ENCODE data around the gene SPEM2.

Gene SPEM2

DNA sequence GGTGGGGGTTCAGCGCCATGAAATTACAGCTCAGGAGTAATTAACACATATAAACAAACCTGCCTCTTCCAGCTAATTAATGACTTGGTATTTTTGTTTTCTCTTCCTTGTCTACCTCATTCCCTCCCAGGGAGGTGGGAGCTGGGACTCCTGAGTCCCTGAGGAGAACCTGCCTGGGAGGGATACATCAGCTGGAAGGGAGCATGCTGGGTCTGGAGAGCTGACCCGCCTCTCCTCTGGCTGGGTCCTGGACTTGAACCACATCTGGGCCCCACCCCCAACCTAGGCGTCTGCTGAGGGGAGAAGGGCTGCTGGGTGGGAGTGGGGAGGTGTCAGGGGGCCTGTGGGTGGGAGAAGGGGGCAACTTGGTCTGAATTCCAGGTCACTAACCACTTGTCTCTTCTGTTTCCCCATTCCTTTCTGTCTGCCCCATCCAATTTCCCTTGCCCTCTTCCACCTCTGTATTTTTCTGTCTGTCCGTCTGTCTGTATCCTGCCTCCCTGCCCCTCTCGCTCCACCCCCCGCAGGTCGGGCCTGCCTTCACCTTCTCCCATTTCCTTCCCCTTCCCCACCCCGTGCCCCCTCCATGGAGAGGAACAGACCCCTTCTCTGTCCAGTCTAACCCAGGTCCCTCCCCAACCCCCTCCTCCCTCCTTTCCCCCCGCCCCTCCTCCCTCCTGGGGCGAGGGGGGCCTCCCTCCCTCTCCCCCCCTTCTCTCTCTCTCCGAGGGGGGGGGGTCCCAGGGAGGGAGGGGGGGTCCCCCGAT, 17.7 kb upstream of the SPEM2 start, which contains the start of gene NLGN2:
NLGN2 (plus strand) TSS at position 361 of the 767 bp plus-strand sequence. CDS start 411 bp downstream, outside the sequence.
- peak within 1 kb of the TSS; percentile 6 for H3K4me3 Mint-ChIP-seq
- H3K9me3 Mint-ChIP-seq = no peaks in the 10 kb centered on the region
- peaks cover 19% of the 10 kb centered on the region for H3K4me1 Mint-ChIP-seq
- CTCF ChIA-PET = interaction anchor here (0.8 to 1.3 kb wide), 2 partner anchors 71 to 80 kb away, joined by 3 to 4 read pairs; partner anchors contain the start of gene ACAP1
- DNase-seq = no peak
- H3K27me3 Mint-ChIP-seq = peaks cover 64% of the 10 kb centered on the region
- peaks cover 1% of the 10 kb centered on the region for H3K36me3 Mint-ChIP-seq
- H3K27ac Mint-ChIP-seq = no peak within 1 kb of the TSS

DNA sequence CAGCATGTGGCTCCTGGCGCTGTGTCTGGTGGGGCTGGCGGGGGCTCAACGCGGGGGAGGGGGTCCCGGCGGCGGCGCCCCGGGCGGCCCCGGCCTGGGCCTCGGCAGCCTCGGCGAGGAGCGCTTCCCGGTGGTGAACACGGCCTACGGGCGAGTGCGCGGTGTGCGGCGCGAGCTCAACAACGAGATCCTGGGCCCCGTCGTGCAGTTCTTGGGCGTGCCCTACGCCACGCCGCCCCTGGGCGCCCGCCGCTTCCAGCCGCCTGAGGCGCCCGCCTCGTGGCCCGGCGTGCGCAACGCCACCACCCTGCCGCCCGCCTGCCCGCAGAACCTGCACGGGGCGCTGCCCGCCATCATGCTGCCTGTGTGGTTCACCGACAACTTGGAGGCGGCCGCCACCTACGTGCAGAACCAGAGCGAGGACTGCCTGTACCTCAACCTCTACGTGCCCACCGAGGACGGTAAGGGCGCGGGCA, 17.1 kb upstream of the SPEM2 start:
- H3K9me3 Mint-ChIP-seq = no peaks in the 10 kb centered on the region
- DNase-seq = peak; percentile 58
- CTCF ChIA-PET = interaction anchor here (0.9 kb wide), 1 partner anchor 10 kb away, joined by 3 read pairs; no protein-coding TSS in a partner anchor

GRCh38 chr17:7408863-7409262, 16.6 kb upstream of the SPEM2 start:
- Mint-ChIP-seq H3K27me3 (peaks cover 71% of the 10 kb centered on the region), H3K36me3 (peaks cover 1% of the 10 kb centered on the region), H3K4me1 (peaks cover 12% of the 10 kb centered on the region), H3K27ac (no peak overlapping the region), H3K9me3 (no peaks in the 10 kb centered on the region), H3K4me3 (no peak overlapping the region)
- CTCF ChIA-PET = interaction anchor here (0.9 kb wide), 1 partner anchor 11 kb away, joined by 3 read pairs; no protein-coding TSS in a partner anchor
- no peak for DNase-seq

More for the DNA sequence above, 17.1 kb upstream of the SPEM2 start:
- Mint-ChIP-seq H3K4me3 (no peak overlapping the region), H3K27me3 (peaks cover 70% of the 10 kb centered on the region), H3K4me1 (peaks cover 13% of the 10 kb centered on the region), H3K36me3 (peaks cover 1% of the 10 kb centered on the region), H3K27ac (no peak overlapping the region)

DNA sequence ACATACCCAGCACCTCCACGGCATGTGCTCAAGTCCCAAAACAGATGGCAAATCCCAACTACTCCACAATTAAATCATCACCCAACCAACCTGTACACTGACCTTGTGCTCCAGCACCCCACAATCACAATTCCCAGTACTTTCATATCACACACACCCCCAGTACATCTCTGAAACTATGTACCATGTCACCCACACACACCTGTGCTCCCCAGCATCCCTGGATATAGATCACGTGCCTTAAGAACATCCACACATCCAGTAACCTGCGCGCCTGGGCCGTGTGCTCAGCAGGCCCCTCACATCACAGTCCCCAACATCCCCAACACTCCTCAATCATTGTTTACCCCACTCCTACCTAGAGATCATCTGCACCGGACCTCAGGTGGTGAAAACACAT, 15.7 kb upstream of the SPEM2 start:
- CTCF ChIA-PET = no interaction called here
- DNase-seq = no peak
- Mint-ChIP-seq H3K27ac (no peak overlapping the region), H3K9me3 (no peaks in the 10 kb centered on the region), H3K4me3 (no peak overlapping the region), H3K4me1 (peaks cover 12% of the 10 kb centered on the region), H3K27me3 (peaks cover 63% of the 10 kb centered on the region), H3K36me3 (no peaks in the 10 kb centered on the region)

DNA sequence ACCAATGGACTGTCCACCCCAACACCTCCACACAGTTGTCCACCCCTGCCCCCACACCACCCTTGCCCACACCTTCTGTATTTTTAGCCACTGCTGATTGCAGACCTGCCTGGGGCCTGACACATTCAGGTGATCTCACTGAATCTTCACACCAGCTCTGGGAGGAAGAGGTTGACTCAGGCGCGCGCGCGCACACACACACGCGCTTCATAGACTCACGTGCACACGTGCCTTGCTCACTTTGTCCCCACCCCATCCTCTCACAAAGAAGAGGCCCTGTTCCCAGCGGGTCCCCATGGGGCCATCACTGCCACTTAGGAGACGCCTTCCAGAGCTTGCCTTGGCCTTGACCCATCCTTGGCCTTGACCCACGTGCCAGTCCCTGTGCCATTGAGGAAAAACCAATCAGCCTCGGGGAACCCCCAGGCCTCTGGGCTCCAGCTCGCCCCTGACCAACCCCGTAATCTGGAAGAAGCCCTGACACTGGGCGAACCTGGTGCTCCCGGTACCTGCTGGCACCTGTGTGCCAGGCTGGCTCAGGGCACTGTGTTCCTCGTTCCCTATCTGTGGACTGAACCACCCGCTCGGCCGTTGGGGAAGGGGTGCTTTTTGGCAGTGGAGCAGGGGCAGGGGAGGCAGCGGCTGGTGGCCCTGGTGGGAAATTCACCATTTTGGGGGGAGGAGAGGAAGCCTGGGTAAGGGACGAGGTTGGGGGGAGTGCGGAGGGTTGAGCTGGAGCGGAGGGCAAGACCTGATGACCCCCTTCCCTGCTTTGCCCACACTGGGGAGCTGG, 14.6 kb upstream of the SPEM2 start:
- Mint-ChIP-seq H3K36me3 (no peaks in the 10 kb centered on the region), H3K27me3 (peaks cover 53% of the 10 kb centered on the region), H3K27ac (no peak overlapping the region), H3K4me1 (peaks cover 9% of the 10 kb centered on the region), H3K9me3 (no peaks in the 10 kb centered on the region), H3K4me3 (no peak overlapping the region)
- no peak for DNase-seq
- CTCF ChIA-PET = no interaction called here

DNA sequence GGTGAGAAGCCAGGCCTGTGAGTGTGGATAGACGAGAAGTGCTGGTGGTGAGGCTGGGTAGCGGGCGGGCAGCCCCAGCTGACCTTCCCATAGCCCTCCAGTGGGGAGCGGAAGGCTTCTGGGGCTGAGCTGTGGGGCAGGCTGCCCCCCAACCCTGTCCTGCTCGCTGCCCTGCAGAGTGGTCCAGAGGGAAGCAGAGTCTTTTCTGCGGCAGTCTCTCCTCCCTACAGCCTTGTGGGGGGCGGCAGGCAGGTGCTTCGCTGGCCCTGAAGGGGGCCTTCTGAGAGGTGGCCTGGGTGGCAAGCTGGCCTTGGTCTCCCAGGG, 14.0 kb upstream of the SPEM2 start:
- H3K36me3 Mint-ChIP-seq = no peaks in the 10 kb centered on the region

GRCh38 chr17:7413346-7413985, 11.9 kb upstream of the SPEM2 start:
- no peak for DNase-seq
- H3K4me1 Mint-ChIP-seq = peaks cover 2% of the 10 kb centered on the region
- peaks cover 31% of the 10 kb centered on the region for H3K27me3 Mint-ChIP-seq
- no peaks in the 10 kb centered on the region for H3K36me3 Mint-ChIP-seq
- CTCF ChIA-PET = interaction anchor here (0.6 kb wide), 1 partner anchor 158 kb away, joined by 3 read pairs; no protein-coding TSS in a partner anchor
- H3K4me3 Mint-ChIP-seq = no peak overlapping the region
- no peak overlapping the region for H3K27ac Mint-ChIP-seq
- no peaks in the 10 kb centered on the region for H3K9me3 Mint-ChIP-seq

More for the DNA sequence above, 14.0 kb upstream of the SPEM2 start:
- no peak overlapping the region for H3K4me3 Mint-ChIP-seq
- CTCF ChIA-PET = no interaction called here
- peaks cover 6% of the 10 kb centered on the region for H3K4me1 Mint-ChIP-seq
- DNase-seq = no peak
- no peaks in the 10 kb centered on the region for H3K9me3 Mint-ChIP-seq
- peaks cover 47% of the 10 kb centered on the region for H3K27me3 Mint-ChIP-seq
- H3K27ac Mint-ChIP-seq = no peak overlapping the region

DNA sequence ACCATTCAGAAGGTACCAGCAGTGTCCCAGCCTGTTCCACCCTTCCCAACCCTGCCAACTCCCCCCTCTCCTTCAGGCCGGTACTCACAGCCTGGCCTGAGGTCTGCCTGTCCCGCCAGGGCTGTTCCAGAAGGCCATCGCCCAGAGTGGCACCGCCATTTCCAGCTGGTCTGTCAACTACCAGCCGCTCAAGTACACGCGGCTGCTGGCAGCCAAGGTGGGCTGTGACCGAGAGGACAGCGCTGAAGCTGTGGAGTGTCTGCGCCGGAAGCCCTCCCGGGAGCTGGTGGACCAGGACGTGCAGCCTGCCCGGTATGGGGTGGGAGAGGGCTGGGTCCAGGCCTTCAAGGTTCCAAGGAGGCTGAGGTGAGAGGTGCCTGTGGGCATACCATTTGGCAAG, 10.6 kb upstream of the SPEM2 start:
- no peak for DNase-seq
- CTCF ChIA-PET = interaction anchor here (0.6 kb wide), 1 partner anchor 362 kb away, joined by 4 read pairs; no protein-coding TSS in a partner anchor

GRCh38 chr17:7415784-7416183, 9.6 kb upstream of the SPEM2 start:
- H3K4me1 Mint-ChIP-seq = no peaks in the 10 kb centered on the region
- DNase-seq = no peak
- no peaks in the 10 kb centered on the region for H3K9me3 Mint-ChIP-seq
- H3K36me3 Mint-ChIP-seq = no peaks in the 10 kb centered on the region
- H3K27ac Mint-ChIP-seq = no peak overlapping the region
- H3K4me3 Mint-ChIP-seq = no peak overlapping the region
- peaks cover 19% of the 10 kb centered on the region for H3K27me3 Mint-ChIP-seq
- CTCF ChIA-PET = no interaction called here

More for the DNA sequence above, 10.6 kb upstream of the SPEM2 start:
- no peak overlapping the region for H3K27ac Mint-ChIP-seq
- peaks cover 25% of the 10 kb centered on the region for H3K27me3 Mint-ChIP-seq
- H3K4me1 Mint-ChIP-seq = no peaks in the 10 kb centered on the region
- no peaks in the 10 kb centered on the region for H3K36me3 Mint-ChIP-seq
- no peaks in the 10 kb centered on the region for H3K9me3 Mint-ChIP-seq
- no peak overlapping the region for H3K4me3 Mint-ChIP-seq

GRCh38 chr17:7416323-7416722, 9.1 kb upstream of the SPEM2 start:
- H3K27ac Mint-ChIP-seq = no peak overlapping the region
- no peak overlapping the region for H3K4me3 Mint-ChIP-seq
- no peak for DNase-seq
- no peaks in the 10 kb centered on the region for H3K9me3 Mint-ChIP-seq
- H3K4me1 Mint-ChIP-seq = no peaks in the 10 kb centered on the region
- H3K27me3 Mint-ChIP-seq = peaks cover 14% of the 10 kb centered on the region
- CTCF ChIA-PET = interaction anchor here (1.0 kb wide), 1 partner anchor 60 kb away, joined by 4 read pairs; no protein-coding TSS in a partner anchor
- no peaks in the 10 kb centered on the region for H3K36me3 Mint-ChIP-seq

- no peaks in the 10 kb centered on the region for H3K9me3 Mint-ChIP-seq
- CTCF ChIA-PET = interaction anchor here (1.0 kb wide), 1 partner anchor 61 kb away, joined by 4 read pairs; no protein-coding TSS in a partner anchor
- DNase-seq = no peak
Observed at GRCh38 chr17:7417056-7417655, 8.3 kb upstream of the SPEM2 start.

DNA sequence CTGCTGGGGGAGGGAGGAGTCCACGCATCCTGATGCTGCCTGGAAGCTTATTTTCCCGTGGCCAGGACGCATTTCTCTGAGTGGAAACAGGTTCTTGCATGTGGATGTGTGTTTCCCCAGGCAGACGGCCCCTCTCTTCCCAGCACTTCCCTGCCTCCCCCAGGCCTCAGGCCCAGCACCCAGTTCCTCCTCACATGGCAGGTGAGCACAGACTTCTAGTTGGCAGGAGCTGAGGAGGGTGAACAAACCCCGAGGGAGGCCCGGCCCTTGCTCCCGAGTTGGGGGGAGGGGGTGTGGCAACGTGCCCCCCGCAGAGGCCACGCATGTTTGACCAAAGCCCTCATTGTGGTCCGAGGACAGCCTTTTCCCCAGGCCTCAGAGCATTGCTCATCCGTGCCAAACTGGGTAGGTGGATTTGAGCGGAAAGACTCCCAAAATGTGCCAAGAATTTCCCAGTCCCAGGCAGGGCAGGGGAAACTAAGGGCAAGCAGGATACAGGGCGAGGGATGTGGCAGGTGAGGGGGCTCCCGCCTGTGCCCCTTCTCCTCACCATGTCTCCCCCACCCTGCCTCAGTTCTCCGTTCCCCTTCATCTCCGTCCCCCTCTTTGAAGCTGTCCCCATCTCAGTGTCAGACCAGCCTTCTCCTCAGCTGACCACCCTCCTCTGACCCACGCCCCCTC, 6.8 kb upstream of the SPEM2 start:
- DNase-seq = no peak
- Mint-ChIP-seq H3K4me1 (no peaks in the 10 kb centered on the region), H3K36me3 (no peaks in the 10 kb centered on the region), H3K4me3 (no peak overlapping the region), H3K27me3 (peaks cover 6% of the 10 kb centered on the region), H3K9me3 (no peaks in the 10 kb centered on the region), H3K27ac (no peak overlapping the region)
- CTCF ChIA-PET = no interaction called here

More at GRCh38 chr17:7417056-7417655, 8.3 kb upstream of the SPEM2 start:
- Mint-ChIP-seq H3K4me1 (no peaks in the 10 kb centered on the region), H3K27ac (no peak overlapping the region), H3K4me3 (no peak overlapping the region), H3K36me3 (no peaks in the 10 kb centered on the region), H3K27me3 (peaks cover 13% of the 10 kb centered on the region)

- H3K27ac Mint-ChIP-seq = no peak within 1 kb of the TSS
- H3K9me3 Mint-ChIP-seq = no peaks in the 10 kb centered on the region
- DNase-seq = no peak
- H3K4me3 Mint-ChIP-seq = no peak within 1 kb of the TSS
- CTCF ChIA-PET = no interaction called here
- peaks cover 20% of the 10 kb centered on the region for H3K27me3 Mint-ChIP-seq
- no peaks in the 10 kb centered on the region for H3K36me3 Mint-ChIP-seq
- H3K4me1 Mint-ChIP-seq = peaks cover 2% of the 10 kb centered on the region
Observed at GRCh38 chr17:7419819-7420610, 5.4 kb upstream of the SPEM2 start, which contains the start of gene SPEM1. Gene SPEM1, plus strand, starts transcription at chr17:7420324. Its CDS starts 61 bp downstream, at chr17:7420385.
